Measurements from ENCODE around the gene HTD2. TPM values are rescaled to one million over a fixed set of nuclear protein-coding genes. Genes with fewer than 3 reads are reported as not detected.

The HTD2 gene
- total RNA-seq, 1 donor from 2014 or later = 5.6 TPM

- DNase-seq (ENCODE audit: low read depth in 2 of 2) = peak in 1 of 2 donors; percentile 49
Measured at GRCh38 chr3:58291671-58292338, 14.5 kb upstream of the HTD2 start.

DNA sequence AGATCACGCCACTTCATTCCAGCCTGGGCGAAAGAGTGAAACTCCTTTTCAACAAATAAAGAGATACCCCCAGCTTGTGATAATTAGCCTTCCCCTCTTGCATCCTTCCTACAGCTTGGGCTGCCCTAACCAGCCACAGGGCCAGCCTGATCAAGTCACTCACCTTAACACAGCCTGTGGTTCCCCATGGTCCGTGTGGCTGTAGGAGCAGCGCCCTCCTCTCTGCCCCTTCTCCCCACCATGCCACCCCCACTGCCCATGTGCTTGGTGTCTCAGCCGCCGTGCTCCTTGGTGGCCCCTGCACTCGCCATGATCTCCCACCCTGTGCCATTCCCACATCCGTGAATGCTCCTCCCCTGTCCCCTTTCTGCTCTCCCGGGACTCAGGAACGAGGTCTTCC, 13.5 kb upstream of the HTD2 start:
- no peak for DNase-seq (ENCODE audit: low read depth in 2 of 2)

GRCh38 chr3:58293516-58293915, 12.8 kb upstream of the HTD2 start:
- DNase-seq (ENCODE audit: low read depth in 2 of 2) = no peak

DNA sequence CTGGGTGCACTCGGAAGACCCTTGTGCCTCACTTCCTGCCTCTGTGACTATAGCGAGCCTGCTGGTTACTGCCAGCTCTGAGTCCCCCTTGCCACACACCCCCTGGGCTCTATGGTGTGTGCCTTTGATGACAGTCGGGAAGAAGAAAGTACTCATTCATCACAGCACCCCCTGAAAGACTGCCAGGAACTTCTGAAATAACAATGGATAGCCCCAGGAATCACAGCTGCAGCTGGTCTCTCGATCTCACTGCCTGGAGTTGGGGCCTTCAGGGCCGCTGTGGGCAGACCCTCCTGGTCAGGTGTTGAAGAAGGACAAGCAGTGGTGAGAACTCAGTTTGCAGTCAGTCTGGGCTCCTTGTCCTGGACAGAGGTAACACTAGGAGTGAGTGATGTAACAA, 10.1 kb upstream of the HTD2 start:
- DNase-seq (ENCODE audit: low read depth in 2 of 2) = peak; percentile 5 to 15

DNA sequence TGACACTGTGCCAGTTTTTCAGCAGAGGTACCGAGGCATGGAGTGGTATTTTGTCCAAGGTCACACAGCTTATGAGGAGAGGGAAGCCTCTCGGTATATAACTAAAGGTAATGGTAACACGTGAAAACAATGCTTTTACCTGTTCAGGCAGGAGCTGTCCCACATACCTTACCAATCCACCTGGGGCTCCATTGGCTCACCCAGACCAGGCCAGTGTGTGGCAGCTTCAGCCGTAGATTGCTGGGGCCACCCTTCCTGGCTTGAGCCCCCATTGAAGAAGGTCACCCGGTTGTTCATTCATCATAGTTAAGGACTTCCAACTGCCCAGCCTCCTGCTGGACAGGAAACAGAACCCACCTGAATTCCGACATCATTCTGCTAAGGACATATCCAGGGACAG, 9.5 kb upstream of the HTD2 start:
- DNase-seq (ENCODE audit: low read depth in 2 of 2) = no peak

GRCh38 chr3:58298190-58298589, 8.1 kb upstream of the HTD2 start:
- no peak for DNase-seq (ENCODE audit: low read depth in 2 of 2)

GRCh38 chr3:58299075-58299474, 7.2 kb upstream of the HTD2 start:
- no peak for DNase-seq (ENCODE audit: low read depth in 2 of 2)

DNA sequence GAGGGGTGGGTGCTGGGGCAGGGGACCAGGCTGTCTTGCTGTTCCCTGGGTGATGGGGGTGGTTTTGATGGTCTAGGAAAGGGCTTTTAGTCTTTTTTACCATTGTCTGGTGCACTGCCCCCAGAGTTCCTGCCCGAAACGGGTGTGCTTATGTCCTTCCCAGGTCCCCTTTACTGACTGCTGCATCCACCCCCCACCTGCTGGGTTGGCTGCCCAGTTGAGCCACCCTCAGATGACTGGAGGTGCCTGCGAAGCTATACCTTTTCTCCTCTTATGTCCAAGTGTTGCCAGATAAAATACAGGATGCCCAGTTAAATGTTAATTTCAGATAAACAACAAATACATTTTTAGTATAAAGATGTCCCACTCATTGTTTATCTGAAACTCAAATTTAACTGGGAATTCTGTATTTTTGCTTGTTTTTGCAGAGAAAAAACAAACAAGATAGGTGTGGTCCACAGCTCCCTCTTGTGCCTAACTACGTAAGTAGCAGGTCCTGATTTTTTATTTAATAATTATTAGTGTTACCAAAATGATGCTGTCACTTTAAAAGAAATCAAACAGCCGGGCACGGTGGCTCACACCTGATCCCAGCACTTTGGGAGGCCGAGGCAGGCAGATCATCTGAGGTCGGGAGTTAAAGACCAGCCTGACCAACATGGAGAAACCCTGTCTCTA, 6.3 kb upstream of the HTD2 start:
- DNase-seq (ENCODE audit: low read depth in 2 of 2) = peak; percentile 74 to 85

DNA sequence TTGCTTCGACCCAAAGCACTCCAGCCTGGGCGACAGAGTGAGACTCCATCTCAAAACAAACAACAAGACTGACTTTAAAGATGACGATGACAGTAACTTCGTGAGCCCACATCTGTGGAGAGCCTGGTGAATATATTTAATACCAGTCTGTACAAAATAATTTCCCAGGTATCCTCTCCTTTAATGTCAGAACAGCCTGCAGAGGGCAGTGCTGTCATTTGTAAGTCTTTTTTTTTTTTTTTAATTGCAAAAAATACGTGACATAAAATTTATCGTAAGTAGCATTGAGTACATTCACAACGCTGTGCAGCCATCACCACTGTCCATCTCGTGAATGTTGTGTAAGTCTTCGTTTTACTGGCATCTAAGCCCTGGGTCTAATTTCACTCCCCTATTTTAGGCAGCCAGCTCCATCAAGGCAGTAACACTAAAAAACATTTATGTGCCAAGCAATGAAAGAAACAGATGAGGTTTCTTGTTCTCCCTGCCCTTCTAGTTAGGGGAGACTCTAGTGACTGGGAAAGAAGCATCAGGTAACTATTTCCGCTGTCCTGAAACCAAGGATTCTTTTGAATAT, 1.4 kb downstream of the HTD2 start:
- DNase-seq (ENCODE audit: low read depth in 2 of 2) = peak; percentile 81 to 85

- DNase-seq (ENCODE audit: low read depth in 2 of 2) = peak; percentile 32 to 38
Measured at GRCh38 chr3:58308728-58309127, 2.4 kb downstream of the HTD2 start.

GRCh38 chr3:58317811-58318210, 11.5 kb downstream of the HTD2 start:
- DNase-seq (ENCODE audit: low read depth in 2 of 2) = no peak

DNA sequence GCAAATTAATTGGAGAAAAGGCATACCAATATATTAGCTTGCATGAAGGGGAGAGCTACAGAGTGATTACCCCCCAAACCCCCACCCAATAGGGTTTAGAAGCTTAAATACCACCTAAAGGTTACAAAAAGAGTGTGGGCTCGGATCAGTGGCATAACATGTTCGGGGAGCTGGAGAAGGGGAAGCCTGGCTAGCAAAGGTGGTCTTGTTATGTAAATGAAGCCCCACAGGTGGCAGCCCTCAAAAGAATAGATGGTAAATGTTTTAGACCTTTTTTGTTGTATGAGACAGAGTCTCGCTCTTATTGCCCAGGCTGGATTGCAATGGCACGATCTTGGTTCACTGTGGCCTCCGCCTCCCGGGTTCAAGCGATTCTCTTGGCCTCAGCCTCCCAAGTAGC, 15.5 kb downstream of the HTD2 start:
- no peak for DNase-seq (ENCODE audit: low read depth in 2 of 2)

DNA sequence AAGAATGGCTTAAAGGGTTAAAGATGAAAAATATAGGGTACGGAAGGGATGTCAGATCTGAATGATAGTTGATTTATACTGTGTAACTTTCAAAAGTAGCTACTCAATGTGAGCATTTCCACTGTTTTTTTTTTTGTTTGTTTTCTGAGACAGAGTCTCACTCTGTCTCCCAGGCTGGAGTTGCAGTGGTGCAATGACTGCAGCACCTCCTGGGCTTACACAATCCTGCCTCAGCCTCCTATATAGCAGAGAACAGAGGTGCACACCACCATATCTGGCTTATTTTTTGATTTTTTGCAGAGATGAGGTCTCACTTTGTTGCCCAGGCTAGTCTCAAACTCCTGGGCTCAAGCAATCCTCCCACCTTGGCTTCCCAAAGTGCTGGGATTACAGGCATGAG, 16.5 kb downstream of the HTD2 start:
- DNase-seq (ENCODE audit: low read depth in 2 of 2) = no peak

DNA sequence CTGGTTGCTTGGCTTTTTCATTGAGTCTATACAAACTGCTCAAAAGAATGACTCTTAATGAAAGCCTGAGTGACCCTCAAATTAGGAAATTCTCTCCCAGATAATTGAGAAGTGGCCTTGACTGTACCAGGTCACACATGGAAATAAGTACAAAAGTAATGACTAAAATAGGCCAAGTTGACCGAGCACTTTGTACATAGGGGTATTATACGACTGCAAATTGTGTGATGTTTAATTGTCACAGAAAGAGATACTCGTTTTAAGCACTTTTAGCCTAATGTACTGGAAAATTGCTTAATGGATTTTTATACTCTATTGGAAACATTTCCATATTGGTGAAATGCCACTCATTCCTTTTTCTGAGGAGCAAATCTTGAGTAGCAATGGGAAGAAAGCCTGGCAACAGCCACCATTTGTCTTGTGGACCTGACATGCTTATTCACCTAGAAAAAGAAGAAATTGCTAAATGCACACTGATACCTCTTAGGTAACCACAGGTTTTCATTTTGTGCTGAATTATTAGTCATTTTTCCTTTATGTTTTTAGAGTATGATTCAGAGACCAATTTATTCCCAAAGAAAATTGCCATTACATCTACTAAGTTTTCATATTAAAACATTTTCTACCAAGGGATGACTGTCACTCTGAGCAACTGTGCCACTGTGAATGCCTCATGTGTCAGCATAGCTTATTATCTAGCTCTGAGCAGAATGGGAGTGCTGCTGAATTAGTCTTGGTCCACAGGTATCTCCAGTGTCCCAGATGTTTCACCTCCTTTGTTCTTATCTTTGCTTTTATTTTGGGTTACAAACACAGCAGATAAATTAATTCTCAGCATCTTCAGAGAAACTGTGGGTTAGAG, 17.4 kb downstream of the HTD2 start:
- no peak for DNase-seq (ENCODE audit: low read depth in 2 of 2)

DNA sequence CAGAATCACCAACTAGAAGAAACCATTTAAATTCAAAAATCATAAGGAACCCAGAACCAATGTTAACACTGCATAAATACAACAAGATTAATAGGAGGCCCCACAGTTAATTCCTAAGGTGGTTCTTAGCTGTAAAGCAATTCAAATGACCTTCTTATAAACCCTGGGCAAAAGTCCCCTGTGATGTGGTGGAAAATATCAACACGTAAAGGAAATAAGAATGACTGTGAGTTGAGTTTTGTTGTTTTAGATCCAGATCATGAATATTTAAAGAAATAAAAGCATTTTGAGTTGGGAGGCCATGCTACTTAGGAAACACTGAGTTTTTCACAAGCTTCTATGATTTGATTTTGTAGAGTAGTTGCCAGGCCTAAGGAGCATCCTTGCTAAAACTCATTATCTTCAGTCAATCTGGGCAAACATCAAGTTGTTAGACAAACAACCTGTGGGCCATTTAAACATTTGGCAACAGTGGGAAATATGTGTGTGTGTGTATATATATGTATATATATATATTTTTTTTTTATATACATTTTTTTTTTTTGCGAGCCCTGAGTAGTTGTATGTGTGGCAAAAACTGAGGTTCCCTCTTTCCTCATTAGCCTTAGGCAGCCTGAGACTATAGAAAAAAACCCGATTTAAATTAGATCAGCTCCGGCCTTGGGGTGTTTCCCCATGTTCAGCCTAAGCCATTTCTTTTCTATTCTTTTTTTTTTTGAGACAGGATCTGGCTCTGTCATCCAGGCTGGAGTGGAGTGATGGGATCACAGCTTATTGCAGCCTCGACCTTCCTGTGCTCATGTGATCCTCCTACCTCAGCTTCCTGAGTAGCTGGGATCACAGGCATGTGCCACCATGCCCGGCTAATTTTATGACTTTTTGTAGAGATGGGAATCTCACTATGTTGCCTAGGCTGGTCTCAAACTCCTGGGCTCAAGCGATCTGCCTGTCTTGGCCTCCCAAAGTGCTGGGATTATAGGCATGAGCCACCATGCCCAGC, 18.4 kb downstream of the HTD2 start:
- peak; percentile 64 to 91 for DNase-seq (ENCODE audit: low read depth in 2 of 2)

- peak in 1 of 2 donors; percentile 48 for DNase-seq (ENCODE audit: low read depth in 2 of 2)
Measured at GRCh38 chr3:58325525-58325992, 19.2 kb downstream of the HTD2 start.

DNA sequence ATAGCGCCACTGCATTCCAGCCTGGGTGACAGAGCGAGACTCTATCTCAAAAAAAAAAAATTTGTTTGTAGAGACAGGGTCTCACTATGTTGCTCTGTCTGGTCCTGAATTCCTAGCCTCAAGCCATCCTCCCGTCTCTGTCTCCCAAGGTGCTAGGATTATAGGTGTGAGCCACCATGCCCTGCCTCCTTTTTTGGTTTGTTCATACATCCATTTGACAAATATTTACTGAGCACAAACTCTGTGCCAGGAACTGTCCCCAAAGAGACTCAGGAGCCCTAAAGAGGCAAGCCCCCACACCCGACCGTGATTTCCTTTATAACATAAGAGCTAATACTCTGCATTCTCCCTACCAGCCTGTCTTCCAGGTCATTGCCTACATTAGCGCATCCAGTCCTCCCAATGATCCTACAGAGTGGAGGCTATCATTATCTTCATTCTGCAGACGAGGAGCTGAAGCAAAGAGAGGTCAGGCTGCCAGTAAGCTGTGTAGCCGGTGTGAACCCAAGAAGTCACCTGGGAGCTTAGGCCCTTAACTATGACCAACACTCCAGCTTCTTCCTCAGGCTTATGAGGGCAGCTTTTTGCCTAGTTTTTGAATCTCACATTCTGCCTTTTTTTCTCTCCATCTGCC, 20.1 kb downstream of the HTD2 start:
- DNase-seq (ENCODE audit: low read depth in 2 of 2) = no peak

- no peak for DNase-seq (ENCODE audit: low read depth in 2 of 2)
Measured at GRCh38 chr3:58329150-58329921, 23.0 kb downstream of the HTD2 start.

GRCh38 chr3:58329922-58330413, 23.6 kb downstream of the HTD2 start:
- DNase-seq (ENCODE audit: low read depth in 2 of 2) = no peak
